Lung (tissue), 12 donors: Measurements from ENCODE around the gene SMG6. TPM values are rescaled to one million over a fixed set of nuclear protein-coding genes. Genes with fewer than 3 reads are reported as not detected.

Source experiments
- ATAC-seq: fragments of 200-7000 bp; cut with Tn5 transposase; one replicate; pipeline ENCODE4 v1.9.1; 2020; ENCODE audit warnings: moderate number of reproducible peaks; ENCODE audit not compliant: insufficient read depth, low FRiP score
- DNase-seq, 3 donors: peaks; one replicate each; pipeline ENCODE4 v3.0.0-alpha.2; 2013 to 2017
- H3K27ac ChIP-seq, 2 donors: one replicate each; pipeline ENCODE4 v1.5.1; 2013; ENCODE audit warnings: mild to moderate bottlenecking in 2 of 2, moderate library complexity in 2 of 2, control low read depth in 1 of 2, inconsistent platforms in 1 of 2, low read depth in 1 of 2, low read length in 1 of 2
- H3K27me3 ChIP-seq, 3 donors: one replicate each; pipeline ENCODE4 v1.5.1; 2013; ENCODE audit warnings: low read length in 2 of 3; ENCODE audit not compliant: control insufficient read depth in 3 of 3, insufficient read depth in 3 of 3
- H3K36me3 ChIP-seq, 4 donors: one replicate each; pipeline ENCODE4 v1.5.1; 2013; ENCODE audit warnings: low read length in 4 of 4, mild to moderate bottlenecking in 1 of 4, moderate library complexity in 1 of 4; ENCODE audit not compliant: control insufficient read depth in 4 of 4, insufficient read depth in 4 of 4
- H3K4me1 ChIP-seq, 5 donors: one replicate each; pipeline ENCODE4 v1.5.1; 2013; ENCODE audit warnings: low read length in 5 of 5, mild to moderate bottlenecking in 2 of 5, moderate library complexity in 1 of 5; ENCODE audit not compliant: control insufficient read depth in 5 of 5, insufficient read depth in 5 of 5
- H3K4me3 ChIP-seq: one replicate; pipeline ENCODE4 v1.5.1; 2013; ENCODE audit warnings: mild to moderate bottlenecking, control low read depth, moderate library complexity
- H3K9ac ChIP-seq, 2 donors: one replicate each; pipeline ENCODE4 v1.5.1; 2013; ENCODE audit warnings: low read length in 2 of 2, control low read depth in 1 of 2; ENCODE audit not compliant: insufficient read depth in 1 of 2
- H3K9me3 ChIP-seq, 4 donors: one replicate each; pipeline ENCODE4 v1.5.1; 2013; ENCODE audit warnings: low read length in 3 of 4, mild to moderate bottlenecking in 1 of 4, moderate library complexity in 1 of 4; ENCODE audit not compliant: control insufficient read depth in 4 of 4, insufficient read depth in 3 of 4
- CTCF ChIP-seq: IDR thresholded peaks from 2 replicates; pipeline ENCODE4 v1.5.1; 2012; ENCODE audit warnings: mild to moderate bottlenecking; ENCODE audit errors: control extremely low read depth, extremely low read depth
- WGBS, 2 donors: extraction: QIAGEN DNeasy Blood & Tissue Kit; methylation state at CpG; one replicate each; pipeline ENCODE4 v1.1.7; 2013; 5-methylcytosine and 5-hydroxymethylcytosine counted together
- polyA plus RNA-seq, 2 donors: library from polyadenylated mRNA; stranded (reverse); fragments of 200-250 nt; gene quantifications; one replicate each; pipeline ENCODE4 v1.2.1, GENCODE V29; 2013
- total RNA-seq, 2 donors: library from RNA; depleted of rRNA in 1 of 2; stranded (reverse); fragments of >200 nt in 1 of 2; gene quantifications; one replicate each; pipeline ENCODE4 v1.2.1, GENCODE V29; 2014 to 2021
- donor health status: control.
- donor health status: control.
- donor health status: Bipolar disorder and iron deficiency.
- donor health status: healthy.
- donor health status: DM: yes; HTN: yes; CAD: no.

Gene SMG6
- total and polyA plus RNA-seq, 4 donors, result 17.6 to 45.1 (median 28.9) TPM

- H3K9ac ChIP-seq, result peak overlapping the region; percentile 31 to 78
- DNase-seq, result no peak
- H3K36me3 ChIP-seq, result peaks cover 0 to 10% (median 8%) of the 10 kb centered on the region in 4 donors
- H3K27me3 ChIP-seq, result no peaks in the 10 kb centered on the region
- H3K9me3 ChIP-seq, result no peaks in the 10 kb centered on the region
- H3K27ac ChIP-seq, result peak overlapping the region; percentile 90 to 91
- 69 to 89% methylated on average over 3 of the region's 3 CpGs for WGBS, 2 donors
- no peak for TF ChIP-seq CTCF
- H3K4me1 ChIP-seq, result peaks cover 40 to 75% (median 57%) of the 10 kb centered on the region in 5 donors
- no peak overlapping the region for H3K4me3 ChIP-seq
- no peak for ATAC-seq
Measured at GRCh38 chr17:2174014-2174413, 129.6 kb downstream of the SMG6 start.

GRCh38 chr17:2172999-2173398, 130.6 kb downstream of the SMG6 start:
- peak overlapping the region; percentile 91 to 97 for H3K27ac ChIP-seq
- 32 to 58% methylated on average over 1 of the region's 1 CpG for WGBS, 2 donors
- peaks cover 34 to 64% (median 52%) of the 10 kb centered on the region in 5 donors for H3K4me1 ChIP-seq
- no peak overlapping the region for H3K4me3 ChIP-seq
- DNase-seq, result peak; percentile 62 to 78 (median 76)
- H3K27me3 ChIP-seq, result no peaks in the 10 kb centered on the region
- ATAC-seq, result peak; percentile 22
- H3K9ac ChIP-seq, result peak overlapping the region in 1 of 2 donors; percentile 72
- no peaks in the 10 kb centered on the region for H3K9me3 ChIP-seq
- TF ChIP-seq CTCF, result no peak
- peaks cover 0 to 10% (median 8%) of the 10 kb centered on the region in 4 donors for H3K36me3 ChIP-seq

GRCh38 chr17:2172077-2172851, 131.3 kb downstream of the SMG6 start:
- H3K9me3 ChIP-seq, result no peaks in the 10 kb centered on the region
- TF ChIP-seq CTCF, result no peak
- peak; percentile 45 for ATAC-seq
- H3K27me3 ChIP-seq, result no peaks in the 10 kb centered on the region
- peaks cover 32 to 62% (median 45%) of the 10 kb centered on the region in 5 donors for H3K4me1 ChIP-seq
- H3K4me3 ChIP-seq, result no peak overlapping the region
- DNase-seq, result peak; percentile 96 to 100 (median 100)
- WGBS, 2 donors, result 31 to 64% methylated on average over 16 of the region's 16 CpGs
- H3K27ac ChIP-seq, result peak overlapping the region; percentile 91 to 97
- H3K36me3 ChIP-seq, result peaks cover 0 to 11% (median 8%) of the 10 kb centered on the region in 4 donors
- H3K9ac ChIP-seq, result peak overlapping the region in 1 of 2 donors; percentile 90
